HFFc6 (cell line): ENCODE data around the gene APBB2. TPM values are rescaled to one million over a fixed set of nuclear protein-coding genes. Genes with fewer than 3 reads are reported as not detected.

Experiments used
- DNase-seq: peaks from one replicate; pipeline ENCODE4 v3.0.0-alpha.2; 2018
- H3K27ac Mint-ChIP-seq: 2 replicates; pipeline ENCODE4 v1.8.0; 2020; ENCODE audit warnings: mild to moderate bottlenecking, mixed read lengths
- H3K27me3 Mint-ChIP-seq: 2 replicates; pipeline ENCODE4 v1.8.0; 2021; ENCODE audit warnings: mild to moderate bottlenecking, moderate library complexity, mixed read lengths; ENCODE audit not compliant: insufficient read depth
- H3K36me3 Mint-ChIP-seq: 2 replicates; pipeline ENCODE4 v1.8.0; 2021; ENCODE audit warnings: low read depth, mixed read lengths
- H3K4me1 Mint-ChIP-seq: 2 replicates; pipeline ENCODE4 v1.8.0; 2020; ENCODE audit warnings: low read depth, mixed read lengths
- H3K4me3 Mint-ChIP-seq: 2 replicates; pipeline ENCODE4 v1.8.0; 2020; ENCODE audit warnings: mild to moderate bottlenecking, moderate library complexity, mixed read lengths
- H3K9me3 Mint-ChIP-seq: 2 replicates; pipeline ENCODE4 v1.8.0; 2020; ENCODE audit warnings: mild to moderate bottlenecking, mixed read lengths
- total RNA-seq, 6 experiments: library from RNA; stranded (reverse); fragmentation: NEBNext Ultra II Directional; extraction: Animal tissue kit (Norgen Biotek cat#: 25700); gene quantifications; 2 replicates in 1 of 6; 3 replicates in 5 of 6; pipeline ENCODE4 v1.2.3, GENCODE V29; 2021
- TF ChIP-seq, protein P1 (sequence below): fragments of 200-600 bp; sonication (generic); IDR thresholded peaks from 2 replicates; pipeline ENCODE4 v1.5.0; 2021; ENCODE audit warnings: antibody characterized with exemption, mild to moderate bottlenecking

APBB2 gene
- total RNA-seq, 6 experiments from 2014 or later = 32.4 to 45.5 (median 35.8) TPM

DNA sequence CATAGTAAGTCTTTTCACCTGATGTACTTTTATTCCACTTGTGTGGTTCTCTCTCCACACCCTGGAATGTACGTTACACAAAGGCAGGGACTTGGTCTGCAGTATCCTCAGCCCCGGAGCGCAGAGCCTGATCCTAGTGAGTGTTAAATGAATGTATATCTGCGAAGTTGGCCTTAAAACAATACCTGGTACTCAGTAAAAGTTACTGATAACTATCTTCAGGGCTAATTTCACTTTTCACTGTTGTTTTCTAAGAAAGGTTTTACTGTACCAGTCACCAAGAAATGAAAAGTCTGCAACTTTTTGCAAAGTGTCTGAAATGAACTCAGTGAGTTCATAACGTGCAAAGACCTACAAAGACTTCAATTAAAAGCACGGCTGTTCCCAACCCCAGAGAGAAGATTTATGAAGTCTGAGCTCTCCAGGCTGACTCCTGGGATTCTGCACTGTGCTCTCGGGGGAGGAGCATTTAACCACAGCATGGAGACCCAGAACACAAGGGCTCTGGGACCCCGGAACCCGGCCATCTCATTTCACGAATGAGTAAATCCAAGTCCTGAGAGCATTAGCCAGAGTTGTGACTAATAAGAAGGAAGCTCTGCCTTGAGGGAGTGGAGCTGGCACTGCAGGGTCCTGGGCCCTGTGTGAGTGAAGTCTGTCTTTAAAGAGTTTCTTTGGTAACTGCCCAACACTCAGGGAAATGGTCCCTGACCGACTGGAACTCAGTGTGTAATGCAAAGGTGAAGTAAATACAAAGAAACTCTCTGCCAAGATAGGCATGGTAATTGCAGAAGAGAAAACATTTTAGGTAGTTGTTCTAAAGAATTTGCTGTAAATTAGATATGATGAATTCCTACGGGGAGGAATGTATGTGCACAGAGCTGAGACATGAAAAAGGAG, 298.8 kb downstream of the APBB2 start:
- Mint-ChIP-seq H3K27ac (peak overlapping the region; percentile 93), H3K4me1 (peaks cover 90% of the 10 kb centered on the region), H3K9me3 (no peaks in the 10 kb centered on the region), H3K4me3 (peak overlapping the region; percentile 64), H3K36me3 (peaks cover 14% of the 10 kb centered on the region), H3K27me3 (peaks cover 2% of the 10 kb centered on the region; the same call in 1 of the 2 replicates)
- DNase-seq = peak; percentile 65
- TF ChIP-seq, protein P1, sequence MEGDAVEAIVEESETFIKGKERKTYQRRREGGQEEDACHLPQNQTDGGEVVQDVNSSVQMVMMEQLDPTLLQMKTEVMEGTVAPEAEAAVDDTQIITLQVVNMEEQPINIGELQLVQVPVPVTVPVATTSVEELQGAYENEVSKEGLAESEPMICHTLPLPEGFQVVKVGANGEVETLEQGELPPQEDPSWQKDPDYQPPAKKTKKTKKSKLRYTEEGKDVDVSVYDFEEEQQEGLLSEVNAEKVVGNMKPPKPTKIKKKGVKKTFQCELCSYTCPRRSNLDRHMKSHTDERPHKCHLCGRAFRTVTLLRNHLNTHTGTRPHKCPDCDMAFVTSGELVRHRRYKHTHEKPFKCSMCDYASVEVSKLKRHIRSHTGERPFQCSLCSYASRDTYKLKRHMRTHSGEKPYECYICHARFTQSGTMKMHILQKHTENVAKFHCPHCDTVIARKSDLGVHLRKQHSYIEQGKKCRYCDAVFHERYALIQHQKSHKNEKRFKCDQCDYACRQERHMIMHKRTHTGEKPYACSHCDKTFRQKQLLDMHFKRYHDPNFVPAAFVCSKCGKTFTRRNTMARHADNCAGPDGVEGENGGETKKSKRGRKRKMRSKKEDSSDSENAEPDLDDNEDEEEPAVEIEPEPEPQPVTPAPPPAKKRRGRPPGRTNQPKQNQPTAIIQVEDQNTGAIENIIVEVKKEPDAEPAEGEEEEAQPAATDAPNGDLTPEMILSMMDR = no peak

DNA sequence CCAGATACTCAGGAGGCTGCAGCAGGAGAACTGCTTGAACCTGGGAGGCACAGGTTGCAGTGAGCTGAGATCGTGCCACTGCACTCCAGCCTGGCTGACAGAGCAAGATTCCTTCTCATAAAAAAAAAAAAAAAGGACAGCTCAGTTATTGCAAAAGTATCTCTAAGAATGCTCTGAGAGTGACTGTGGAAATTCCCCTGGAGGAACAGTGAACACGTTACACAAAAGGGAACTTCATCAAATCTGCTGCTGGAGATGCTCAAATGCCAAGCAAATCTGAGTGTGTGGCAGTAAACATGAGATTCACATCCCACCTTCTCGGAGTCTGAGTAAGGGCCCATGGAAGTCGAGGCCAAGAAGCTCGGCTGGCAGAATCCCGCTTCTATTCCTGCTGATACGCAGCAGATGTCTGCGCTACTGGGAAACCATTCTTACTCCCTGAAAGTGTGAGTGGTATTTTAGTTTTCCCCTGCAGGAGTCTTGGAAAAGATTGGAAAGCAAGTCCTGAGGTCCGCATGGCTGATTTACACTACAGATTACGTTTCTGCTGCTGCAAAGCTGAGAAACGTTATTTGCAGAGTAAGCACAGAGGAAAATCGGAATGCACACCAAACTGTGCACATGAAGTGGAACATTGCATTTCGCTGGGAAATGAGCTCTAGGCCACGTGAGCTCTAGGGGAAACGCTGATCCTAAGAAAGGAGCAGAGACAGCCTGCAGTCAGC, 301.7 kb downstream of the APBB2 start:
- peak; percentile 53 for DNase-seq
- TF ChIP-seq, protein P1 = no peak
- H3K27ac Mint-ChIP-seq = peak overlapping the region; percentile 14
- H3K27me3 Mint-ChIP-seq = peaks cover 2% of the 10 kb centered on the region
- no peaks in the 10 kb centered on the region for H3K9me3 Mint-ChIP-seq
- peaks cover 91% of the 10 kb centered on the region for H3K4me1 Mint-ChIP-seq
- H3K36me3 Mint-ChIP-seq = peaks cover 8% of the 10 kb centered on the region; the same call in 1 of the 2 replicates
- no peak overlapping the region; the same call in 1 of the 2 replicates for H3K4me3 Mint-ChIP-seq

DNA sequence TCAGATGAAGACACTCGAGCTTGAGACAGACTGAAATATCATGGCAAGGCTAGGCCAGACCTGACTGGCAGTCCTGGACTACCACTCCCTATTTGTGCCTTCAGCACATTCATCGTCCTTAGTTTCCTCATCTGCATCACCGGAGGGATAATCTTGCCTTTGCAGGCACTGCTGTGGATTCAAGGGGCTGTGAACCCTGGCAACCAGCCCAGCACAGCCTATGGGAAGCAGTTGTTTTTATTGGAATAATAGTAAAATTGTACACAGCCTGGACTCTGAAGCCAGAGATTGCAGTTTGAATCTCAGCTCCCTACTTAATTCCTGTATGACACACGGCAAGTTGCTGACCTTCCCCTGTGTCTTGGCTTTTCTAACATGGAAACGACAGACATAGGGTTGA, 303.6 kb downstream of the APBB2 start:
- H3K27ac Mint-ChIP-seq = peak overlapping the region; percentile 85
- DNase-seq = no peak
- TF ChIP-seq, protein P1 = no peak

DNA sequence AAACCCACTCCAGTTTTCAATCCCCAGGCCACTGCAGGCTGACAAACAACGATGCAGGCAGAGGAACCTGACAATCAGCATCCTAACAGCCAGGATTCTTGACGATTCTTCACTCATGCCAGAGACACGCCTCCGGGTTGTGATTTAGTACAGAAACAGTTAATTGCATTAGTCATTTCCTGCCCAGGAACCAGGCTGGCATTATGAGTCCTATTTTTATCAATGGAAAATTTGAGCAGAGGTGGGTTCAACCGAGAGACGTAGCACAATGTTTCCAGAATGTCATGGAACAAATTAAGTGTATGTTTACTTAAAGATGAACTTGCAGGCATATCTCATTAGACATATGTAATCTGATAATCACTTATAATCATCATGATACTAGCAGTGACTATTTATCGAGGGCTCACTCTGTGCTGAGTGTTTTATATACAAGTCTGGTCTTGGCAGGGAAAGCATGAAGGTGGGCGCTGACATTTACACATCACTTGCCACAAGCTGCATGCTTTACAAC, 304.9 kb downstream of the APBB2 start:
- Mint-ChIP-seq H3K4me3 (peak overlapping the region; percentile 49), H3K9me3 (no peaks in the 10 kb centered on the region), H3K36me3 (0 out of 2 replicates have a peak, but pooled peaks cover 4% of the 10 kb centered on the region), H3K27me3 (peaks cover 2% of the 10 kb centered on the region), H3K4me1 (peaks cover 60% of the 10 kb centered on the region), H3K27ac (peak overlapping the region; percentile 85)
- TF ChIP-seq, protein P1 = no peak
- DNase-seq = peak; percentile 84

More for the DNA sequence above, 303.6 kb downstream of the APBB2 start:
- H3K36me3 Mint-ChIP-seq = 0 out of 2 replicates have a peak, but pooled peaks cover 4% of the 10 kb centered on the region
- peaks cover 2% of the 10 kb centered on the region for H3K27me3 Mint-ChIP-seq
- H3K4me1 Mint-ChIP-seq = peaks cover 73% of the 10 kb centered on the region
- H3K4me3 Mint-ChIP-seq = peak overlapping the region; percentile 13; the same call in 1 of the 2 replicates
- H3K9me3 Mint-ChIP-seq = no peaks in the 10 kb centered on the region

DNA sequence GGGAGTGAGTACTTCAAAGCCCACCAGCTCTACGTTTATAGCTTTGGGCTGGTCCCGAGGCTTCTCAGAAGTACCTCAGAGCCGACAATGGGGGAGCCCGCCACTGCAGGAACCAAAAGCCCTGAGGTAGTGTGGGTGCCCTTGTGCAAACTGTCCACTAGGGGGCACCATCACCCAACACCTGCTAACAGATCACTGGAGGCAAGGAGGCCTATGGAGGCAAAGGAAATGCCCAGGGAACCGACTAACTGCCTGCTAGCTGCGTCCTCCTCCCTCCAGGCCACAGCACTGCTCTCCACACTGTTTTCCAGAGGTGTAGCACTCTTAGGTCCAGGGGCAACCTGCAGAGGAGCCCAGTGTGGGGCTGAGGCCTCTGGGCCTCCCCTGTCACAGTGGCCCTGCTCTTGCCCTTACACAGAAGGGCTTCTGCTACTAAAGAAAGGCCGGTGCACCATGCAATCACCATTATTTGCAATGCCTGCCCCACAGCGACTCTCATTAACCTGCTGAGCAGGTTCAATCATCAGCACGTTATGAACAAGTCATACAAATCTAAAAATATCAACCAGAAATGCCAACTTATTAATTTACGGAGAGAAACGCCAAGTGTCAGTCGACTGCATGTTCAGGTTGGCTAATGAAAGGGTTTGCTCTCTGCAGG, 305.5 kb downstream of the APBB2 start:
- peaks cover 58% of the 10 kb centered on the region for H3K4me1 Mint-ChIP-seq
- H3K27me3 Mint-ChIP-seq = no peaks in the 10 kb centered on the region; the same call in 1 of the 2 replicates
- H3K9me3 Mint-ChIP-seq = no peaks in the 10 kb centered on the region
- H3K27ac Mint-ChIP-seq = peak overlapping the region; percentile 85
- TF ChIP-seq, protein P1 = peak; percentile 99
- H3K4me3 Mint-ChIP-seq = peak overlapping the region; percentile 49
- peak; percentile 79 for DNase-seq
- 0 out of 2 replicates have a peak, but pooled peaks cover 4% of the 10 kb centered on the region for H3K36me3 Mint-ChIP-seq
